Mucosa of rectum (tissue), 2 donors: Measurements from ENCODE around the gene FHOD1.

Source experiments
- H3K27ac ChIP-seq, 2 donors: one replicate each; pipeline ENCODE4 v1.7.0; 2013; ENCODE audit warnings: inconsistent platforms in 2 of 2, low read depth in 2 of 2, low read length in 2 of 2
- H3K27me3 ChIP-seq, 2 donors: one replicate each; pipeline ENCODE4 v1.7.0; 2013; ENCODE audit warnings: low read length in 2 of 2; ENCODE audit not compliant: control insufficient read depth in 2 of 2, insufficient read depth in 2 of 2
- H3K36me3 ChIP-seq, 2 donors: one replicate each; pipeline ENCODE4 v1.7.0; 2013; ENCODE audit warnings: low read length in 2 of 2; ENCODE audit not compliant: control insufficient read depth in 2 of 2, insufficient read depth in 2 of 2
- H3K4me1 ChIP-seq, 2 donors: one replicate each; pipeline ENCODE4 v1.7.0; 2013; ENCODE audit warnings: low read length in 2 of 2, mild to moderate bottlenecking in 1 of 2; ENCODE audit not compliant: control insufficient read depth in 2 of 2, insufficient read depth in 2 of 2
- H3K4me3 ChIP-seq, 2 donors: one replicate each; pipeline ENCODE4 v1.7.0; 2013; ENCODE audit warnings: low read length in 2 of 2
- H3K9ac ChIP-seq, 2 donors: one replicate each; pipeline ENCODE4 v1.7.0; 2013; ENCODE audit warnings: low read length in 2 of 2, low read depth in 1 of 2, mild to moderate bottlenecking in 1 of 2
- H3K9me3 ChIP-seq, 2 donors: one replicate each; pipeline ENCODE4 v1.7.0; 2013; ENCODE audit warnings: low read length in 2 of 2; ENCODE audit not compliant: control insufficient read depth in 2 of 2
- donor health status: healthy.
- donor health status: Normal muscosa, but diverticular disease.

Gene FHOD1

DNA sequence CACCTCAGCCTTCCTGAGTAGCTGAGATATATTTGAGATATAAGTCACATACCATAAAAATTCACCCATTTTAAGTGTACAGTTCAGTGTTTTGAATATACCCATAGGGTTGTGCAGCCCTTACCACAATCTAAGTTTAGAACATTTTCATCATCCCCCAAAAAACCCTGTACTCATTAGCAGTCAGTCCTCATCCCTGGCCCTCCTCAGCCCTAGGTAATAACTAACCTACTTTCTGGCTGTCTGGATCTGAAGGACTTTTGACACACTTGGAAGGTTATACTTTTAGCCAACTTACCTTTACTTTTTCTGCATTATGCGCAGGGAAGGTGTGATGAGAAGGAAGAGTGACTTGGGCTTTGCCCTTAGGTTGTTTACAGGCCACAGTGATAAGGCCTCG is 28.0 kb upstream of the FHOD1 start:
- no peaks in the 10 kb centered on the region for H3K9me3 ChIP-seq
- H3K4me1 ChIP-seq: peaks cover 13 to 18% of the 10 kb centered on the region in 2 donors
- H3K27me3 ChIP-seq: no peaks in the 10 kb centered on the region
- no peak overlapping the region for H3K4me3 ChIP-seq
- H3K9ac ChIP-seq: no peak overlapping the region
- peaks cover 0 to 9% of the 10 kb centered on the region in 2 donors for H3K36me3 ChIP-seq
- no peak overlapping the region for H3K27ac ChIP-seq

DNA sequence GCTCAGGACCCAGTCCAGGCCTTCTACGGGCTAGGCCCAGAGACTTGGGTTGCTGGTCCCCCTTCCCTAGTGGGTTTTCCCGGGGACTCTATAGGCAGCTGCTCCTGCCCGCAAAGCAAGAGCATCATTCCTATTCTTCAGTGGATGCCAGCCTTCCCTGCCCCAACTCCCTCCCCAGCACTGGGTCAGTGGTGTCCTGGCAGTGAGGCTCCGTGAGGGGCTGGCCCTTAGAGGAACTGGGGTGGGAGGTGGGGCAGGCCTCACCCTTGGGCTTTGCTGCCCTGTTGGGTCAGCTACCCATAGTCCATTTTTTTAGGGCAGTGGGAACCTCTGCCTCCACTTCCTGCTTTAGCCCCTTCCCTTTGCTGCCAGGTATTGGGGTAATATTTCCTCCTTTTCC is 24.2 kb upstream of the FHOD1 start:
- Histone ChIP-seq H3K27ac (no peak overlapping the region), H3K4me3 (no peak overlapping the region), H3K4me1 (no peaks in the 10 kb centered on the region), H3K36me3 (peaks cover 0 to 4% of the 10 kb centered on the region in 2 donors), H3K9ac (no peak overlapping the region), H3K9me3 (no peaks in the 10 kb centered on the region), H3K27me3 (no peaks in the 10 kb centered on the region)

- H3K4me3 ChIP-seq: no peak overlapping the region
- H3K36me3 ChIP-seq: peaks cover 0 to under 1% of the 10 kb centered on the region in 2 donors
- no peaks in the 10 kb centered on the region for H3K9me3 ChIP-seq
- H3K4me1 ChIP-seq: no peaks in the 10 kb centered on the region
- H3K27ac ChIP-seq: no peak overlapping the region
- no peak overlapping the region for H3K9ac ChIP-seq
- H3K27me3 ChIP-seq: no peaks in the 10 kb centered on the region
Measured at GRCh38 chr16:67270931-67271338, 23.7 kb upstream of the FHOD1 start.

DNA sequence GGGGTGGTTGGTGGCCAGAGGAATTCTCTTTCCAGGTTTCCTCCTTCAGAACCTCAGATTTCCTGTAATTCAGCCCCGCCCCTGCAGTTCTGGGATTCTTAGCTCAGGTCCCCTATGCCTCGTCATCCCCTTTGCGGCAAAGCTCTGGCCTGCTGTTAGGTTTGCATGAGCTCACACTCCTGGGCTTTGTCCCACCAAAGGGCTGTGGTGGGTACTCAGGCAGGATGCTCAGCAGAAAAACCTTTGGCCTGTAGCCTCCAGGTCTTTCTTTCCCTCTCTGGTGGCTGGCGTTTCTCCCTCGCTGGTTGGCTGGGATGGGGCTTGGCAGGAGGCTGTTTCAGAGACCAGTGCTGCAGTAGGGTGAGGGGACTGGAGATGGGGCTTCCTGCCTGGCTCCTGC is 22.5 kb upstream of the FHOD1 start:
- Histone ChIP-seq H3K9ac (no peak overlapping the region), H3K36me3 (no peaks in the 10 kb centered on the region), H3K9me3 (no peaks in the 10 kb centered on the region), H3K4me3 (no peak overlapping the region), H3K4me1 (no peaks in the 10 kb centered on the region), H3K27ac (no peak overlapping the region), H3K27me3 (no peaks in the 10 kb centered on the region)

DNA sequence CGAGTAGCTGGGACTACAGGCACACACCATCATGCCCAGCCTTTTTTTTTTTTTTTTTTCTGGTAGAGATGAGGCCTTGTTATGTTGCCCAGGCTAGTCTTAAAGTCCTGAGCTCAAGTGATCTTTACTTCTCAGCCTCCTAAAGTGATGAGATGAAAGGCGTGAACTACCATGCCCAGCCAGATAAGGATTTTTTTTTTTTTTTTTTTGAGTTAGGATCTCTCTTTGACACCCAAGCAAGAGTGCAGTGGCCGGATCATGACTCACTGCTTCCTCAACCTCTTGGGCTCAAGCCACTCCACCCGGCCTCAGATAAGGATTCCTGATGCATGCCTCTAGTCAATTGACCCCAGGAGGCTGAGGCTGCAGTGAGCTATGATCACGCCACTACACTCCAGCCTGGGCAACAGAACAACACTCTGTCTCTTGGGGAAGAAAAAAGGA is 20.9 kb upstream of the FHOD1 start:
- no peak overlapping the region for H3K9ac ChIP-seq
- H3K4me3 ChIP-seq: no peak overlapping the region
- no peaks in the 10 kb centered on the region for H3K4me1 ChIP-seq
- H3K9me3 ChIP-seq: no peaks in the 10 kb centered on the region
- no peaks in the 10 kb centered on the region for H3K27me3 ChIP-seq
- H3K27ac ChIP-seq: no peak overlapping the region
- H3K36me3 ChIP-seq: no peaks in the 10 kb centered on the region

DNA sequence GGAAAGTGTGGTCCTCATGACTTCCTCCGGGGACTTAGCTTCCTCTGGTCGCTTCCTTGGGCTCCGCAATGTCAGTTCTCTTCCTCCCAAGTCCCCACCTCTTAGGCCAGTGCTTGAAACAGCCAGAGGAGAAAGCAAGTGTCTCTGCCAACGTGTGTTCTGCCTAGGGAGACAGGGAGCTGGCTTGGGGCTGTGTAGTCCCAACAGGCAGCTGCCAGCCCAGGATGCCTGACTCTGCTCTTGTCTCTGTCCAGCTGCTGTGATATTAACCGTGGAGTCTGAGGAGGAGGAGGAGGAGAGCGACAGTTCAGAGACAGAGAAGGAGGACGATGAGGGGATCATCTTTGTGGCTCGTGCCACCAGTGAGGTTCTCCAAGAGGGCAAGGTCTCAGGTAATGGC is 18.6 kb upstream of the FHOD1 start:
- no peak overlapping the region for H3K9ac ChIP-seq
- H3K27ac ChIP-seq: no peak overlapping the region
- no peak overlapping the region for H3K4me3 ChIP-seq
- no peaks in the 10 kb centered on the region for H3K4me1 ChIP-seq
- H3K27me3 ChIP-seq: no peaks in the 10 kb centered on the region
- H3K9me3 ChIP-seq: no peaks in the 10 kb centered on the region
- H3K36me3 ChIP-seq: no peaks in the 10 kb centered on the region

DNA sequence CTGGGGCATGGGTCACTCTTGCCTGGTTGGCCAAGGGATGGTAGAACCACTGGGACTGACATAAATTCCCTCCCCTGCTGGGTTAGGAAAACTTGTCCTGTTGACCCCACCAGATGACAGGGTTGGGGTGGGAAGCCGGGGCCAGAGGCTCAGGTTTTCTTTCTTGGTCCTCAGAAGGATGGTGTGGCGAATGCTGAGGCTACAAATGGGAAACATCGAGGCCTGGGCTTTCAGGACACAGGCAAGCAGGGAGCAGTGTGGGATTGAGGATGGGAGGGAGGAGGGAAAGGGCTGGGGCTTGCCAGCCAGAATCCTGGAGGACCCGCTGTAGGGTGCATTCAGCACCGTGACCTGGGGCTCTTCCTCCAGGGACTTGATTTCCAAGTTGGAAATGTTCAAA is 17.6 kb upstream of the FHOD1 start:
- Histone ChIP-seq H3K36me3 (no peaks in the 10 kb centered on the region), H3K9me3 (no peaks in the 10 kb centered on the region), H3K4me1 (no peaks in the 10 kb centered on the region), H3K27ac (no peak overlapping the region), H3K9ac (no peak overlapping the region), H3K4me3 (no peak overlapping the region), H3K27me3 (no peaks in the 10 kb centered on the region)

GRCh38 chr16:67264277-67264676 is 17.0 kb upstream of the FHOD1 start:
- no peak overlapping the region for H3K9ac ChIP-seq
- no peaks in the 10 kb centered on the region for H3K4me1 ChIP-seq
- no peak overlapping the region for H3K4me3 ChIP-seq
- H3K27me3 ChIP-seq: no peaks in the 10 kb centered on the region
- no peaks in the 10 kb centered on the region for H3K9me3 ChIP-seq
- no peak overlapping the region for H3K27ac ChIP-seq
- no peaks in the 10 kb centered on the region for H3K36me3 ChIP-seq

- H3K36me3 ChIP-seq: no peaks in the 10 kb centered on the region
- H3K9ac ChIP-seq: no peak overlapping the region
- H3K27me3 ChIP-seq: no peaks in the 10 kb centered on the region
- H3K27ac ChIP-seq: no peak overlapping the region
- H3K4me3 ChIP-seq: no peak overlapping the region
- no peaks in the 10 kb centered on the region for H3K4me1 ChIP-seq
- no peaks in the 10 kb centered on the region for H3K9me3 ChIP-seq
Measured at GRCh38 chr16:67263201-67263600, 15.9 kb upstream of the FHOD1 start.

GRCh38 chr16:67260426-67261063 is 13.3 kb upstream of the FHOD1 start:
- Histone ChIP-seq H3K27me3 (no peaks in the 10 kb centered on the region), H3K36me3 (no peaks in the 10 kb centered on the region), H3K4me3 (no peak overlapping the region), H3K9me3 (no peaks in the 10 kb centered on the region), H3K9ac (no peak overlapping the region), H3K4me1 (no peaks in the 10 kb centered on the region), H3K27ac (no peak overlapping the region)

GRCh38 chr16:67259705-67260104 is 12.4 kb upstream of the FHOD1 start:
- no peak overlapping the region for H3K4me3 ChIP-seq
- H3K27ac ChIP-seq: no peak overlapping the region
- no peaks in the 10 kb centered on the region for H3K9me3 ChIP-seq
- no peak overlapping the region for H3K9ac ChIP-seq
- no peaks in the 10 kb centered on the region for H3K4me1 ChIP-seq
- H3K27me3 ChIP-seq: no peaks in the 10 kb centered on the region
- no peaks in the 10 kb centered on the region for H3K36me3 ChIP-seq
